ENCODE measurements around the gene KRT9.
A peak's percentile ranks its signal among the peaks of the same experiment; 100 is the strongest.
"Not testable (repeated sequence)": the region's sequence is repeated elsewhere in the genome, so short reads cannot be mapped to it uniquely, and the experiment has no call there.

KRT9 gene

GRCh38 chr17:41545829-41546410 lies 25.9 kb downstream of the KRT9 start:
- no peak for DNase-seq (ENCODE audit: low spot score)

- DNase-seq (ENCODE audit: low spot score): no peak
These were observed 26.9 kb downstream of the KRT9 start for GRCh38 chr17:41544935-41545334.

- DNase-seq (ENCODE audit: low spot score): no peak
These were observed 27.4 kb downstream of the KRT9 start for GRCh38 chr17:41544491-41544892.

- DNase-seq (ENCODE audit: low spot score): not testable (repeated sequence)
These were observed 29.1 kb downstream of the KRT9 start for GRCh38 chr17:41542786-41543185.

GRCh38 chr17:41542357-41542756 lies 29.5 kb downstream of the KRT9 start:
- no peak for DNase-seq (ENCODE audit: low spot score)

GRCh38 chr17:41540921-41541625 lies 30.8 kb downstream of the KRT9 start:
- DNase-seq (ENCODE audit: low spot score): no peak

- no peak for DNase-seq (ENCODE audit: low spot score)
These were observed 31.7 kb downstream of the KRT9 start for GRCh38 chr17:41539979-41540701.

- DNase-seq (ENCODE audit: low spot score): no peak
These were observed 32.8 kb downstream of the KRT9 start for GRCh38 chr17:41539071-41539492.

- no peak for DNase-seq (ENCODE audit: low spot score)
These were observed 33.3 kb downstream of the KRT9 start for GRCh38 chr17:41538565-41538991.

GRCh38 chr17:41537990-41538389 lies 33.9 kb downstream of the KRT9 start:
- DNase-seq (ENCODE audit: low spot score): no peak

- DNase-seq (ENCODE audit: low spot score): no peak
These were observed 34.3 kb downstream of the KRT9 start for GRCh38 chr17:41537614-41537954.

- DNase-seq (ENCODE audit: low spot score): no peak
These were observed 34.9 kb downstream of the KRT9 start for GRCh38 chr17:41536741-41537613.

GRCh38 chr17:41535764-41536481 lies 35.9 kb downstream of the KRT9 start:
- DNase-seq (ENCODE audit: low spot score): no peak

- DNase-seq (ENCODE audit: low spot score): peak; percentile 13
These were observed 36.8 kb downstream of the KRT9 start for GRCh38 chr17:41534899-41535546.

GRCh38 chr17:41533613-41534012 lies 38.2 kb downstream of the KRT9 start:
- DNase-seq (ENCODE audit: low spot score): no peak

GRCh38 chr17:41532947-41533570 lies 38.8 kb downstream of the KRT9 start:
- DNase-seq (ENCODE audit: low spot score): no peak

- DNase-seq (ENCODE audit: low spot score): no peak
These were observed 39.9 kb downstream of the KRT9 start for GRCh38 chr17:41531993-41532392.

- no peak for DNase-seq (ENCODE audit: low spot score)
These were observed 41.5 kb downstream of the KRT9 start for GRCh38 chr17:41530062-41531048.

- no peak for DNase-seq (ENCODE audit: low spot score)
These were observed 42.4 kb downstream of the KRT9 start for GRCh38 chr17:41529491-41529915.

All from NAMALWA (cell line).